GM19328 (cell line): ENCODE results near the gene CPN1.

ENCODE experiments used
- ATAC-seq: cut with Tn5 transposase; IDR thresholded peaks from one replicate; pipeline ENCODE4 v1.9.1; 2021; ENCODE audit warnings: mild to moderate bottlenecking, moderate library complexity; ENCODE audit not compliant: unreplicated experiment

The CPN1 gene

GRCh38 chr10:99999319-100000108 lies 82.2 kb downstream of the CPN1 start:
- ATAC-seq: no peak

GRCh38 chr10:99998889-99999288 lies 82.8 kb downstream of the CPN1 start:
- no peak for ATAC-seq

DNA sequence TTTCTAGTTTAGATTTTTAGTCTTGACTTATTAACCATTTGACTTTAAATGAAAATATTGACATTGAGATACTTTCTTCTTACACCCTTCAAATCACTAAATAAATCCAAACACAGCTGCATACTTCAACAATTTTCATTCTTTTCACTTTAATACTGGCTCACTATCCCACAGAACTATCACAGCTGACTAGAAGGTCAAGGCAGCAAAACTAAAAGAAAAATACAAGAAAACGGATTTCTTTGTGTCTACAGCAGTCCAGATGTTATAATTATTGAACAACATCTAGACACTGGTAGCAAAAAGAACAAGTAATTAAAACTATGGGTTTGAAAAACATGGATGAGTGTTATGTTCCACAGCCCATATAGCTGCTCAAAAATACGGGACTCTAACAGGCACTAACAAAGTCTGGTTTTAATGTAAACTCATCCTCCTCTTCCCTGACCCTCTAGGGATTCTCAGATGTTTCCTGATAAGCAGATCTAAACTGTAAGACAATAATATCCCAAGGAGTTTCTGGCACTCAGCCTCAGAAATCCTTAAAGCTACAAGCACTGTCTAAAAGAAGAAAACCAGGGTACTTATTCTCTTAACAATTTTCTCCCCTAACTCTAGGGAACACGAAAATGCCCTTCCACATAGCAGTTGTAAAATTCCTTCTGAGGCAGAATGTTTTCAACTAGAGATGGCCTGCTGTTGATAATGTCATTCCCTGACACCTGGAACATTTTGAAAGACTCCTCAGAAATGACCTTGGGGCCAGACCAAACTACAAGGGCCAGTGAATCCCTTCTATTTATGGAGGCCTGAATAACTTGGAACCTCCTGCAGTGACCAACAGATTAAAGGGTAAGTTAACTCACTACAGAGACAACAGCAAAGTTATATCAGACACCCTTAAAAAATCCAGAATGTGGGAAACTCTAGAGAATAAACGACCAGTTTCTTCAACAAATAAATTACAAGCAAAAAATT lies 84.7 kb downstream of the CPN1 start:
- ATAC-seq: no peak

GRCh38 chr10:99995713-99996112 lies 86.0 kb downstream of the CPN1 start:
- ATAC-seq: no peak

GRCh38 chr10:99995269-99995668 lies 86.4 kb downstream of the CPN1 start:
- ATAC-seq: no peak

DNA sequence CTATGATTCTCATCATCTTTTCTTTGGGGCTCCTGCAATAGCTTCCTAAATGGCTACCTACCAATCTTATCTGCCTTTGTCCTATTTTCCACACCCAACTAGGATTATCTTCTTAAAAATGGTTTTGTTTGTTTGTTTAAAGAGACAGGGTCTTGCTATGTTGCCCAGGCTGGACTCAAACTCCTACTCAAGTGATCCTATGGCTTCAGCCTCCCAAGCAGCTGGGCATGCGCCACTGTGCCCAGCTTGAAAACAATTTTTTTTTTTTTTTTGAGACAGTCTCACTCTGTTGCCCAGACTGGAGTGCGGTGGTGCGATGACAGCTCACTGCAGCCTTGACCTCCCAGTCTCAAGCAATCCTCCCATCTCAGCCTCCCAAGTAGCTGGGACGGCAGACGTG lies 86.9 kb downstream of the CPN1 start:
- ATAC-seq: no peak

DNA sequence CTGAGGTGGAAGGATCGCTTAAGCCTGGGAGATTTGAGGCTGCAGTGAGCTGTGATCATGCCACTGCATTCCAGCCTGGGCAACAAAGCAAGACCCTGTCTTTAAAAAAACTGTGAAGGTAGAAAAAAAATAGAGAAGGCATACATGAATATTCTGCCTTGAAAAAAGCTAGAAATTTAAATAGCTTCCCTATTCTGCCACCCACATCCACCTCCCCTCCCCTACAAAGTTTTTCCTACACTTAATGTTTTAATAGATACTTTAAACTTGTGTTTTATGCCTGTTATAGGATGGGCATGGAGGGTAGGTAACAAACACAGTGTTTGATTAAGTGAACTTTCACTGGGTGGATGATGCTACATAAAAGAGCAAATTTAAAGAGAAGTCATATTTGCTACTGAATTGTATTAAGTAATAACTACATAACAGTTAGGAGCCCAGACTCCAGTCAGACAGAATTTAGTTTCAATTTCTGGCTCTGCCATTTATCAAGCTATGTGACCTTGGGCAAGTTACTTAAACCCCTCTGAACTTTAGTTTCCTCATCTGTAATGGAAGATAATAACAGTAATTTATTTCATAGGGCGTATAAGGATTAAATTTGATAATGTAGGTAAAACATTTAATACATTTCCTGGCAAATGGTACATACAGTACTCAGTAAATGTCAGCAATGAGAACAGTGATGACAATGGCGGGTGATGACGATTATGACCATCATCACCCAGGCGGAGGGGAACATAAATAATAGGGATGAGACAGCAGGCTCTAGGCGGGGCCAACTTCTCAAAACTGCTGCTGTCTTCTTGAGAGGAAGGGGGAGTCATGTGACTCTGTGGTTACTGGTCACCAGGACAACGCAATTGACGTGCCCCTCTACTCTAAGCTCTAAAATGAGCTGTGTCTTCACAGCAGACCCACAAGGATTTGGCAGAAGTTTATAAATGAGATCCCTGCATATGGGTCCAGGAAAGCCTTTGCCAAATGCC lies 87.7 kb downstream of the CPN1 start:
- ATAC-seq: peak; percentile 87
